C4-2B (cell line): Measurements from ENCODE around the gene TYW3.

Experiments used
- ZFX ChIP-seq: fragments of 450-650 bp; IDR thresholded peaks from 2 replicates; pipeline ENCODE4 v1.6.1; 2017
- TF ChIP-seq, protein P1 (sequence below): fragments of 450-650 bp; conservative IDR thresholded peaks from 2 replicates; pipeline ENCODE4 v1.5.1; 2017; ENCODE audit warnings: mild to moderate bottlenecking

DNA sequence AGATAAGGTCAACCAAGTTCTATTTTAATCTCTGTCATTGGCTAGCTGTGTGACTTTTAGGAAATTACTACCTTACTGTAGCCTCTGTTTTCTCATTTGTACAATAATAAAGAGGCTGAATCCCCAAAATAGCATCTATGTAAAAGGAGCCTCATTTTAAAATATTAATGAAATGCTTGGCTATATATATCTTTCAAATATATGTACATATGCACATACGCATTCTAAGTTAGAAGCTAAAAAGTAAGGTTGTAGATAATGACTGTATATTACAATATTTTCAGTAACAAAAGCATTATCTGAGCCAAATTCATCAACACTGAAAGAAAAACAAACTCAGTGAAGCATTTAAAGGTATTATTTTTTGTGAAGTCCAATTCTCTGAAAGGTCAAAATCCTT, 44.6 kb downstream of the TYW3 start:
- TF ChIP-seq, protein P1, sequence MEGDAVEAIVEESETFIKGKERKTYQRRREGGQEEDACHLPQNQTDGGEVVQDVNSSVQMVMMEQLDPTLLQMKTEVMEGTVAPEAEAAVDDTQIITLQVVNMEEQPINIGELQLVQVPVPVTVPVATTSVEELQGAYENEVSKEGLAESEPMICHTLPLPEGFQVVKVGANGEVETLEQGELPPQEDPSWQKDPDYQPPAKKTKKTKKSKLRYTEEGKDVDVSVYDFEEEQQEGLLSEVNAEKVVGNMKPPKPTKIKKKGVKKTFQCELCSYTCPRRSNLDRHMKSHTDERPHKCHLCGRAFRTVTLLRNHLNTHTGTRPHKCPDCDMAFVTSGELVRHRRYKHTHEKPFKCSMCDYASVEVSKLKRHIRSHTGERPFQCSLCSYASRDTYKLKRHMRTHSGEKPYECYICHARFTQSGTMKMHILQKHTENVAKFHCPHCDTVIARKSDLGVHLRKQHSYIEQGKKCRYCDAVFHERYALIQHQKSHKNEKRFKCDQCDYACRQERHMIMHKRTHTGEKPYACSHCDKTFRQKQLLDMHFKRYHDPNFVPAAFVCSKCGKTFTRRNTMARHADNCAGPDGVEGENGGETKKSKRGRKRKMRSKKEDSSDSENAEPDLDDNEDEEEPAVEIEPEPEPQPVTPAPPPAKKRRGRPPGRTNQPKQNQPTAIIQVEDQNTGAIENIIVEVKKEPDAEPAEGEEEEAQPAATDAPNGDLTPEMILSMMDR = no peak
- no peak for TF ChIP-seq ZFX
